Neural progenitor cell (in vitro differentiated cells): ENCODE results near the gene PEAK3. TPM values are rescaled to one million over a fixed set of nuclear protein-coding genes. Genes with fewer than 3 reads are reported as not detected.
A peak's percentile ranks its signal among the peaks of the same experiment; 100 is the strongest.

Experiments used
- DNase-seq: peaks from one replicate; pipeline ENCODE4 v3.0.0-alpha.2; 2016; ENCODE audit warnings: low spot score
- H2AFZ ChIP-seq: fragments of 200-600 bp; sonication (generic); replicated peaks from 2 replicates; pipeline ENCODE4 v1.6.1; 2016; ENCODE audit warnings: antibody characterized with exemption
- H3F3A ChIP-seq: fragments of 200-600 bp; sonication (generic); 2 replicates; pipeline ENCODE4 v1.6.1; 2016; ENCODE audit warnings: antibody characterized with exemption, low read depth
- H3K27ac ChIP-seq: fragments of 200-600 bp; sonication (generic); 2 replicates; pipeline ENCODE4 v1.5.1; 2016; ENCODE audit warnings: mild to moderate bottlenecking
- H3K27me3 ChIP-seq: fragments of 200-600 bp; sonication (generic); 2 replicates; pipeline ENCODE4 v1.6.1; 2016; ENCODE audit warnings: mild to moderate bottlenecking, moderate library complexity
- H3K36me3 ChIP-seq: fragments of 200-600 bp; sonication (generic); 2 replicates; pipeline ENCODE4 v1.5.1; 2016
- H3K4me1 ChIP-seq: fragments of 200-600 bp; sonication (generic); 2 replicates; pipeline ENCODE4 v1.6.1; 2016; ENCODE audit warnings: mixed run types
- H3K4me2 ChIP-seq: fragments of 200-600 bp; sonication (generic); 2 replicates; pipeline ENCODE4 v1.6.1; 2016
- H3K4me3 ChIP-seq: fragments of 200-600 bp; sonication (generic); 2 replicates; pipeline ENCODE4 v1.5.1; 2016
- H3K79me2 ChIP-seq: fragments of 200-600 bp; sonication (generic); 2 replicates; pipeline ENCODE4 v1.6.1; 2016; ENCODE audit warnings: low read depth
- H3K9ac ChIP-seq: fragments of 200-600 bp; sonication (generic); 2 replicates; pipeline ENCODE4 v1.6.1; 2016
- H3K9me3 ChIP-seq: fragments of 200-600 bp; sonication (generic); 2 replicates; pipeline ENCODE4 v1.5.1; 2016; ENCODE audit warnings: low read depth
- H4K20me1 ChIP-seq: fragments of 200-600 bp; sonication (generic); 2 replicates; pipeline ENCODE4 v1.6.1; 2016; ENCODE audit warnings: low read depth
- H3K27ac Mint-ChIP-seq: 3 replicates; pipeline ENCODE4 v1.8.0; 2021; ENCODE audit warnings: mixed read lengths
- H3K27me3 Mint-ChIP-seq: 2 replicates; pipeline ENCODE4 v1.8.0; 2022; ENCODE audit warnings: low read depth, mild to moderate bottlenecking, inconsistent platforms, moderate library complexity, mixed read lengths; ENCODE audit not compliant: insufficient read depth
- H3K36me3 Mint-ChIP-seq: 3 replicates; pipeline ENCODE4 v1.8.0; 2021; ENCODE audit warnings: mixed read lengths
- H3K4me1 Mint-ChIP-seq: 3 replicates; pipeline ENCODE4 v1.8.0; 2021; ENCODE audit warnings: mixed read lengths
- H3K4me3 Mint-ChIP-seq: 3 replicates; pipeline ENCODE4 v1.8.0; 2021; ENCODE audit warnings: mild to moderate bottlenecking, moderate library complexity, mixed read lengths
- H3K9me3 Mint-ChIP-seq: 3 replicates; pipeline ENCODE4 v1.8.0; 2020; ENCODE audit warnings: mixed read lengths
- CTCF ChIP-seq: fragments of 200-600 bp; sonication (generic); IDR thresholded peaks from 2 replicates; pipeline ENCODE4 v1.5.1; 2017; ENCODE audit warnings: antibody characterized with exemption, mild to moderate bottlenecking
- EZH2 ChIP-seq: fragments of 200-600 bp; sonication (generic); IDR thresholded peaks from 2 replicates; pipeline ENCODE4 v1.6.1; 2017; ENCODE audit warnings: antibody characterized with exemption, mild to moderate bottlenecking, moderate library complexity
- EZH2phosphoT487 ChIP-seq: fragments of 200-600 bp; sonication (generic); IDR thresholded peaks from 2 replicates; pipeline ENCODE4 v1.6.1; 2017; ENCODE audit warnings: antibody characterized with exemption
- total RNA-seq: library from RNA; depleted of rRNA; stranded (reverse); fragments of >200 nt; gene quantifications from 2 replicates; pipeline ENCODE4 v1.2.3, GENCODE V29; 2015; ENCODE audit warnings: low replicate concordance

PEAK3 gene
- total RNA-seq, 1 donor from 2014 or later: not detected

DNA sequence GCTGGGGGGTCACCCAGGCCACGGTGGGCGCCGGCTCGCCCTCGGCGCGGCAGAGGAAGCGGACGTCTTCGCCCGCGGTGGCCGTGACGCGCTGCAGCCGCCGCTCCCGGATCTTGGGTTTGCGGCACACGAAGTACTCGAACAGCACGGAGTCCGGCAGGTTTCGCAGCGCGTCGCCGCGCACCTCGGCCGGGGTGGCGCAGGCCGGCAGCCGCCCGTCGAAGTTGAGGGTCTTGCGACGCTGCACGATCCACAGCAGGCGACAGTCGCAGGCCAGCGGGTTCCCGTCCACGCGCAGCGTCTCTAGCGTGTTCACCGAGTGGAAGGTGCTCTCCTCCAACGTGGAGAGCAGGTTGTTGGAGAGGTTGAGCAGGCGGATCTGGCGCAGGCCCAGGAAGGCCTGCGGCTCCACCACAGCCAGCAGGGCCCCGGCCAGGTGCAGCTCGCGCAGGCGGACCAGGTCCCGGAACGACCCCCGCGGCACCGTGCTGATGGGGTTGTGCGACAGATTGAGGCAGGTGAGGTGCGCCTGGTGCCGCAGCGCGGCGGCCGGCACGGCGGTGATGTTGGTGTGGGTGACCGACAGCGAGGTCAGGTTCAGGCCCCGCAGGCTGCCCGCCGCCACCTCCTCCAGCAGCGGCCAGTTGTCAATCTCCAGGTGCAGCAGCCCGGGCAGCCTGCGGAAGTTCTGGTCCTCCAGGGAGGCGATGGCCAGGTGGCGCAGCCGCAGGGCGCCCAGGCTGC lies 8.6 kb upstream of the PEAK3 start:
- Histone ChIP-seq H3K9ac (no peak overlapping the region), H3K4me3 (peak overlapping the region; percentile 34), H3K79me2 (no peaks in the 10 kb centered on the region), H3K36me3 (no peaks in the 10 kb centered on the region), H3K27me3 (peaks cover 100% of the 10 kb centered on the region), H3K4me2 (peak overlapping the region; percentile 73), H3K9me3 (no peaks in the 10 kb centered on the region), H3F3A (peaks cover 23% of the 10 kb centered on the region), H2AFZ (no peak overlapping the region), H3K27ac (no peak overlapping the region), H3K4me1 (peaks cover 15% of the 10 kb centered on the region), H4K20me1 (peaks cover 40% of the 10 kb centered on the region)
- Mint-ChIP-seq H3K4me3 (peak overlapping the region; percentile 30), H3K4me1 (peaks cover 19% of the 10 kb centered on the region), H3K9me3 (peaks cover 3% of the 10 kb centered on the region), H3K27me3 (peaks cover 64% of the 10 kb centered on the region), H3K27ac (no peak overlapping the region), H3K36me3 (peaks cover 7% of the 10 kb centered on the region)
- TF ChIP-seq CTCF (no peak), EZH2 (peak; percentile 99), EZH2phosphoT487 (peak; percentile 98)
- DNase-seq: peak; percentile 50

GRCh38 chr19:2289714-2290435 lies 7.9 kb upstream of the PEAK3 start:
- peaks cover 100% of the 10 kb centered on the region for H3K27me3 ChIP-seq
- H3K4me2 ChIP-seq: peak overlapping the region; percentile 73
- H3K36me3 ChIP-seq: no peaks in the 10 kb centered on the region
- H3K27ac Mint-ChIP-seq: no peak overlapping the region
- no peaks in the 10 kb centered on the region for H3K9me3 ChIP-seq
- peak overlapping the region; percentile 69 for H3K4me3 Mint-ChIP-seq
- H3K79me2 ChIP-seq: no peaks in the 10 kb centered on the region
- no peak overlapping the region for H3K27ac ChIP-seq
- H3K27me3 Mint-ChIP-seq: peaks cover 57% of the 10 kb centered on the region
- no peak overlapping the region for H3K9ac ChIP-seq
- DNase-seq: peak; percentile 53
- no peak overlapping the region for H2AFZ ChIP-seq
- peaks cover 16% of the 10 kb centered on the region for H3K4me1 Mint-ChIP-seq
- H3K4me1 ChIP-seq: peaks cover 15% of the 10 kb centered on the region
- peak overlapping the region; percentile 34 for H3K4me3 ChIP-seq
- peaks cover 40% of the 10 kb centered on the region for H4K20me1 ChIP-seq
- peaks cover 3% of the 10 kb centered on the region for H3K9me3 Mint-ChIP-seq
- H3K36me3 Mint-ChIP-seq: peaks cover 7% of the 10 kb centered on the region
- TF ChIP-seq EZH2: peak; percentile 91
- TF ChIP-seq EZH2phosphoT487: peak; percentile 84
- no peak for TF ChIP-seq CTCF
- H3F3A ChIP-seq: peaks cover 23% of the 10 kb centered on the region

DNA sequence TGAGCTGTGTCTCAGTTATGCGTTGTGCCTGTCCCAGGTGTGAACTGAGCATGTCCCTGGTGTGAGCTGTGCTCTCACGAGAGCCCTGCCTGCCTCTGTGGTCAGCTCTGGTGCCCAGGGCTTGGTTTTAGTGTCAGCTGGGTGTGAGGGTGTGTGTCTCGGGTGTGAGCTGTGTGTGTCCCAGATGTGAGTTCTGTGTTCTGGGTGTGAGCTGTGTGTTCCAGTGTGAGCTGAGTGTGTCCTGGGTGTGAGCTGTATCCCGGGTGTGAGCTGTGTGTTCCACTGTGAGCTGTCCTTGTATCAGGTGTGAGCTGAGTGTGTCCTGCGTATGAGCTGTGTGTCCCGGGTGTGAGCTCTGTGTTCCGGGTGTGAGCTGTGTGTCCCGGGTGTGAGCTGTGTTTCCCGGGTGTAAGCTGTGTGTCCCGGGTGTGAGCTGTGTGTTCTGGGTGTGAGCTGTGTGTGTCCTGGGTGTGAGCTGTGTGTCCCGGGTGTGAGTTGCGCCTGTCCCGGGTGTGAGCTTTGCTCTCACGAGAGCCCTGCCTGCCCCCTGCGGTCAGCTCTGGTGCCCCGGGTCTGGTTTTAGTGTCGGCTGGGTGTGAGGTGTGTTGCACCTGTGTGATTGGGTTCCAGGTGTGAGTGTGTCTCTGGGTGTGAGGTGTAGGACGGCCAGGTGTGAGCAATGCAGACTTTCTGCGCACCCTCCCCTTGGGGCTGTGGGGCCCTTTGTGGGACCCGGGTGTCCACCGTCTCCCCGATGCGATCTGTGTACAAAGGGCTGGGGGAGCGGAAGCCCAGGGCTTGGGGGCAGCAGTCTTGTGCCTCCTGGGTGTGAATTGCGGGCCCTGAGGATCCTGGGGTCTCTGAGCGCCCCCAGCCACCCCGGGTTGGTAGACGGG lies 7.1 kb upstream of the PEAK3 start:
- H4K20me1 ChIP-seq: peaks cover 40% of the 10 kb centered on the region
- no peak for TF ChIP-seq CTCF
- no peak for TF ChIP-seq EZH2
- TF ChIP-seq EZH2phosphoT487: no peak
- H3K9me3 ChIP-seq: no peaks in the 10 kb centered on the region
- H3K27me3 Mint-ChIP-seq: peaks cover 54% of the 10 kb centered on the region
- peaks cover 15% of the 10 kb centered on the region for H3K4me1 Mint-ChIP-seq
- H3K27ac ChIP-seq: no peak overlapping the region
- H3K36me3 Mint-ChIP-seq: peaks cover 7% of the 10 kb centered on the region
- H3K36me3 ChIP-seq: no peaks in the 10 kb centered on the region
- no peak overlapping the region for H3K4me2 ChIP-seq
- H3K4me3 ChIP-seq: no peak overlapping the region
- no peak for DNase-seq
- H2AFZ ChIP-seq: no peak overlapping the region
- H3K27me3 ChIP-seq: peaks cover 100% of the 10 kb centered on the region
- H3K4me3 Mint-ChIP-seq: peak overlapping the region; percentile 63
- no peaks in the 10 kb centered on the region for H3K79me2 ChIP-seq
- H3K9ac ChIP-seq: no peak overlapping the region
- H3K9me3 Mint-ChIP-seq: peaks cover 3% of the 10 kb centered on the region
- peaks cover 23% of the 10 kb centered on the region for H3F3A ChIP-seq
- peak overlapping the region; percentile 19 for H3K27ac Mint-ChIP-seq
- H3K4me1 ChIP-seq: peaks cover 15% of the 10 kb centered on the region
